HepG2 (cell line): ENCODE results near the gene CNTN4. TPM values are rescaled to one million over a fixed set of nuclear protein-coding genes. Genes with fewer than 3 reads are reported as not detected.

ENCODE experiments used
- ATAC-seq: fragments of 200-7000 bp; cut with Tn5 transposase; 3 replicates; pipeline ENCODE4 v1.9.1; 2020; ENCODE audit warnings: mild to moderate bottlenecking, moderate library complexity
- BruUV-seq: library from RNA; stranded (reverse); fragments of 400-500 nt; replicated peaks from 2 replicates; lab custom pipeline; 2021; lab: Mats Ljungman, UMichigan
- CTCF ChIA-PET: fragments of 300-600 bp; formaldehyde crosslinking; extraction: SDS; loops from one replicate; lab custom pipeline; 2021; ENCODE audit warnings: low total read pairs, inconsistent platforms, low intra/inter-chr PET ratio; lab: Yijun Ruan, JAX
- POLR2A ChIA-PET: fragments of 350-600 bp; sonication (Branson Sonifier 250); formaldehyde crosslinking; loops from one replicate; lab custom pipeline; 2020; ENCODE audit warnings: antibody characterized with exemption, inconsistent platforms; lab: Yijun Ruan, JAX
- DNase-seq: peaks from one replicate; pipeline ENCODE4 v3.0.0-alpha.2; 2015; ENCODE audit warnings: low spot score
- FAIRE-seq: peaks from 3 replicates; lab custom pipeline; 2011; peaks lifted over from hg19 to GRCh38; lab: Jason Lieb, UNC
- H2AFZ ChIP-seq: one replicate; pipeline ENCODE4 v1.6.1; 2011; ENCODE audit warnings: low read length, inconsistent platforms
- H3K27ac ChIP-seq: fragments of 300-600 bp; 3 replicates; pipeline ENCODE4 v1.8.0; 2011; ENCODE audit warnings: mixed run types, mild to moderate bottlenecking, mixed read lengths, low read length, inconsistent platforms; ENCODE audit not compliant: insufficient read depth; ENCODE audit errors: extremely low read length
- H3K27me3 ChIP-seq, 2 experiments: fragments of 200-600 bp in 1 of 2; 2 replicates in 1 of 2; 3 replicates in 1 of 2; pipeline versions ENCODE4 v1.6.0 to v1.8.0; 2011; ENCODE audit warnings: low read length in 2 of 2, mild to moderate bottlenecking in 2 of 2, moderate library complexity in 2 of 2, inconsistent platforms in 1 of 2; ENCODE audit not compliant: insufficient read depth in 2 of 2, control insufficient read depth in 1 of 2
- H3K36me3 ChIP-seq, 2 experiments: fragments of 200-600 bp in 1 of 2; replicated peaks in 1 of 2; 2 replicates in 1 of 2; 3 replicates in 1 of 2; pipeline versions ENCODE4 v1.5.1 to v1.8.0; 2011; ENCODE audit warnings: low read length in 2 of 2, inconsistent platforms in 1 of 2; ENCODE audit not compliant: insufficient read depth in 2 of 2, control insufficient read depth in 1 of 2
- H3K4me1 ChIP-seq: 2 replicates; pipeline ENCODE4 v1.5.1; 2012; ENCODE audit warnings: low read length, inconsistent platforms; ENCODE audit not compliant: insufficient read depth
- H3K4me2 ChIP-seq: 2 replicates; pipeline ENCODE4 v1.6.0; 2011; ENCODE audit warnings: low read depth, low read length, inconsistent platforms
- H3K4me3 ChIP-seq, 3 experiments: fragments of 200-600 bp in 1 of 3; sonication (generic), shearing (Covaris generic) in 1 of 3; replicated peaks in 1 of 3; 2 replicates each; pipeline ENCODE4 v1.5.1; 2011 to 2016; ENCODE audit warnings: low read length in 3 of 3, inconsistent platforms in 2 of 3, low read depth in 2 of 3, mild to moderate bottlenecking in 2 of 3, control low read depth in 1 of 3, mixed read lengths in 1 of 3; ENCODE audit not compliant: insufficient read depth in 1 of 3
- H3K79me2 ChIP-seq: one replicate; pipeline ENCODE4 v1.6.1; 2011; ENCODE audit warnings: low read length, inconsistent platforms; ENCODE audit not compliant: insufficient read depth
- H3K9ac ChIP-seq: 2 replicates; pipeline ENCODE4 v1.6.0; 2011; ENCODE audit warnings: mild to moderate bottlenecking, low read depth, low read length, inconsistent platforms; ENCODE audit not compliant: insufficient read depth
- H3K9me3 ChIP-seq: 2 replicates; pipeline ENCODE4 v1.5.1; 2012; ENCODE audit warnings: mild to moderate bottlenecking, low read length
- H4K20me1 ChIP-seq: 2 replicates; pipeline ENCODE4 v1.6.0; 2011; ENCODE audit warnings: inconsistent platforms, mild to moderate bottlenecking, low read length, moderate library complexity; ENCODE audit not compliant: insufficient read depth
- ATF6 ChIP-seq: sonication (generic); formaldehyde crosslinking; conservative IDR thresholded peaks from 2 replicates; pipeline ENCODE4 v1.4.0; 2020; ENCODE audit warnings: missing genetic modification reagents
- GABPB1 ChIP-seq: IDR thresholded peaks from 2 replicates; pipeline ENCODE4 v1.6.1; 2016; ENCODE audit warnings: mild to moderate bottlenecking, missing genetic modification reagents, moderate library complexity, missing compliant biosample characterization
- IKZF1 ChIP-seq: fragments of 450-650 bp; IDR thresholded peaks from 2 replicates; pipeline ENCODE4 v1.7.1; 2016
- IRF9 ChIP-seq: sonication (generic); formaldehyde crosslinking; IDR thresholded peaks from 2 replicates; pipeline ENCODE4 v1.8.0; 2022; ENCODE audit warnings: missing genetic modification reagents, mild to moderate bottlenecking, borderline replicate concordance
- JARID2 ChIP-seq: sonication (generic); formaldehyde crosslinking; IDR thresholded peaks from 2 replicates; pipeline ENCODE4 v1.8.1; 2023; ENCODE audit warnings: missing genetic modification reagents, inconsistent platforms; ENCODE audit not compliant: insufficient replicate concordance
- MYNN ChIP-seq: sonication (generic); formaldehyde crosslinking; IDR thresholded peaks from 2 replicates; pipeline ENCODE4 v1.4.0; 2020; ENCODE audit warnings: mild to moderate bottlenecking, low read depth, missing genetic modification reagents
- NAIF1 ChIP-seq: sonication (generic); formaldehyde crosslinking; IDR thresholded peaks from 2 replicates; pipeline ENCODE4 v1.5.0; 2020; ENCODE audit warnings: mild to moderate bottlenecking, missing genetic modification reagents, borderline replicate concordance
- PHF5A ChIP-seq: IDR thresholded peaks from one replicate; pipeline ENCODE4 v1.6.1; 2018; ENCODE audit warnings: low read depth, missing genetic modification reagents; ENCODE audit not compliant: unreplicated experiment
- PRDM10 ChIP-seq: sonication (generic); formaldehyde crosslinking; IDR thresholded peaks from 2 replicates; pipeline ENCODE4 v1.4.0; 2020; ENCODE audit warnings: low read depth, missing genetic modification reagents
- SRSF9 ChIP-seq: fragments of 200-400 bp; formaldehyde crosslinking; IDR thresholded peaks from 2 replicates; pipeline ENCODE4 v1.6.1; 2018; ENCODE audit warnings: borderline replicate concordance, mild to moderate bottlenecking, low read depth, low read length; ENCODE audit not compliant: insufficient read depth, poor library complexity, severe bottlenecking
- TCF7L2 ChIP-seq: IDR thresholded peaks from 2 replicates; pipeline ENCODE4 v1.6.1; 2011; ENCODE audit warnings: mild to moderate bottlenecking, low read depth, low read length, moderate library complexity
- ZBTB20 ChIP-seq: sonication (generic); formaldehyde crosslinking; IDR thresholded peaks from 2 replicates; pipeline ENCODE4 v1.8.1; 2023; ENCODE audit warnings: missing genetic modification reagents, low read depth, mild to moderate bottlenecking, borderline replicate concordance
- ZNF12 ChIP-seq: sonication (generic); formaldehyde crosslinking; IDR thresholded peaks from 2 replicates; pipeline ENCODE4 v1.5.0; 2020; ENCODE audit warnings: missing genetic modification reagents
- ZNF350 ChIP-seq: sonication (generic); formaldehyde crosslinking; IDR thresholded peaks from 2 replicates; pipeline ENCODE4 v1.4.0; 2020; ENCODE audit warnings: mild to moderate bottlenecking, low read depth, missing genetic modification reagents, borderline replicate concordance
- ZNF598 ChIP-seq: sonication (generic); formaldehyde crosslinking; IDR thresholded peaks from 2 replicates; pipeline ENCODE4 v1.5.1; 2020; ENCODE audit warnings: mild to moderate bottlenecking, missing genetic modification reagents, borderline replicate concordance
- ZNF615 ChIP-seq: sonication (generic); formaldehyde crosslinking; IDR thresholded peaks from 2 replicates; pipeline ENCODE4 v1.5.0; 2020; ENCODE audit warnings: mild to moderate bottlenecking, missing genetic modification reagents, borderline replicate concordance
- WGBS: methylation state at CpG from one replicate; pipeline ENCODE4 v1.1.6; 2017; ENCODE audit warnings: low lambda C conversion rate; 5-methylcytosine and 5-hydroxymethylcytosine counted together
- in situ Hi-C: cut with HindIII; loops from 2 replicates; pipeline ENCODE4 v1.10.0; 2017; ENCODE audit warnings: low pct_unique_long_range_greater_than_20kb; ENCODE audit not compliant: extremely low pct_ligation_motif_present
- intact Hi-C: fragments of 100-400 bp; cut with micrococcal nuclease; formaldehyde crosslinking; loops from one replicate; pipeline ENCODE4 v1.10.0; 2022; ENCODE audit not compliant: unreplicated experiment
- polyA plus RNA-seq, 8 experiments: library from polyadenylated mRNA; depleted of rRNA in 3 of 8; stranded (reverse) in 7 of 8; unstranded in 1 of 8; fragments of >200 nt; fragmentation: Illumina TruSeq in 4 of 8; extraction: Trizol in 4 of 8; gene quantifications; 2 replicates each; pipeline versions ENCODE4 v1.2.1 to v1.2.3, GENCODE V29; 2011 to 2016; ENCODE audit warnings: low read depth in 4 of 8, missing spikeins in 1 of 8, mixed read lengths in 1 of 8; ENCODE audit not compliant: insufficient read depth in 1 of 8
- total RNA-seq, 5 experiments: library from RNA; depleted of rRNA; stranded (reverse); fragments of >200 nt; fragmentation: Illumina TruSeq; extraction: Trizol; gene quantifications; 2 replicates each; pipeline ENCODE4 v1.2.3, GENCODE V29; 2016; ENCODE audit warnings: low read depth in 1 of 5

Gene CNTN4
- total and polyA plus RNA-seq, 2 of the 13 experiments (the other 11 are each of a cell fraction or from before 2014, with no cell fraction given) = 0.01 to 0.13 TPM

GRCh38 chr3:3074551-3075257, 976.0 kb downstream of the CNTN4 start (continued):
- TF ChIP-seq IKZF1 = no peak
- no peak for TF ChIP-seq IRF9
- no peak for TF ChIP-seq GABPB1 (CRISPR knock-in tag)
- no peak for TF ChIP-seq JARID2 (CRISPR knock-in tag)
- no peak for TF ChIP-seq MYNN (CRISPR knock-in tag)
- no peak for TF ChIP-seq ZNF350 (CRISPR knock-in tag)
- TF ChIP-seq ZNF598 = no peak
- TF ChIP-seq ZNF12 (CRISPR knock-in tag) = no peak
- TF ChIP-seq NAIF1 = no peak
- no peak for TF ChIP-seq PHF5A (CRISPR knock-in tag)
- no peak for TF ChIP-seq ZBTB20 (CRISPR knock-in tag)

GRCh38 chr3:3080309-3080708, 981.6 kb downstream of the CNTN4 start:
- H2AFZ ChIP-seq = no peak overlapping the region
- no peak for ATAC-seq
- H3K4me1 ChIP-seq = no peaks in the 10 kb centered on the region
- peaks cover 0 to 25% of the 10 kb centered on the region in 2 experiments; a peak in 3 of 5 replicates for H3K27me3 ChIP-seq
- H3K9me3 ChIP-seq = no peaks in the 10 kb centered on the region
- intact Hi-C loops (no loop called here), in situ Hi-C loops (no loop called here)
- no peaks in the 10 kb centered on the region for H3K79me2 ChIP-seq
- no peak overlapping the region for H3K4me2 ChIP-seq
- H4K20me1 ChIP-seq = 0 out of 2 replicates have a peak, but pooled peaks cover 2% of the 10 kb centered on the region
- WGBS = 2% methylated on average over 5 of the region's 5 CpGs
- no peak overlapping the region for H3K4me3 ChIP-seq
- FAIRE-seq = no peak
- DNase-seq = no peak
- no peak overlapping the region for H3K27ac ChIP-seq
- no TSS peak for BruUV-seq
- no peak overlapping the region for H3K9ac ChIP-seq
- CTCF ChIA-PET = no interaction called here
- POLR2A ChIA-PET = no interaction called here
- H3K36me3 ChIP-seq = no peaks in the 10 kb centered on the region
- TF ChIP-seq ZNF615 (no peak), SRSF9 (no peak), PRDM10 (CRISPR knock-in tag) (no peak), TCF7L2 (no peak), ATF6 (CRISPR knock-in tag) (no peak)
